HG02938 (cell line): ENCODE data around the gene ANKRD34C.
"Not testable (repeated sequence)": the region's sequence is repeated elsewhere in the genome, so short reads cannot be mapped to it uniquely, and the experiment has no call there.

Experiments used
- ATAC-seq: cut with Tn5 transposase; IDR thresholded peaks from one replicate; pipeline ENCODE4 v1.9.1; 2021; ENCODE audit warnings: mild to moderate bottlenecking, moderate library complexity; ENCODE audit not compliant: unreplicated experiment

The ANKRD34C gene

DNA sequence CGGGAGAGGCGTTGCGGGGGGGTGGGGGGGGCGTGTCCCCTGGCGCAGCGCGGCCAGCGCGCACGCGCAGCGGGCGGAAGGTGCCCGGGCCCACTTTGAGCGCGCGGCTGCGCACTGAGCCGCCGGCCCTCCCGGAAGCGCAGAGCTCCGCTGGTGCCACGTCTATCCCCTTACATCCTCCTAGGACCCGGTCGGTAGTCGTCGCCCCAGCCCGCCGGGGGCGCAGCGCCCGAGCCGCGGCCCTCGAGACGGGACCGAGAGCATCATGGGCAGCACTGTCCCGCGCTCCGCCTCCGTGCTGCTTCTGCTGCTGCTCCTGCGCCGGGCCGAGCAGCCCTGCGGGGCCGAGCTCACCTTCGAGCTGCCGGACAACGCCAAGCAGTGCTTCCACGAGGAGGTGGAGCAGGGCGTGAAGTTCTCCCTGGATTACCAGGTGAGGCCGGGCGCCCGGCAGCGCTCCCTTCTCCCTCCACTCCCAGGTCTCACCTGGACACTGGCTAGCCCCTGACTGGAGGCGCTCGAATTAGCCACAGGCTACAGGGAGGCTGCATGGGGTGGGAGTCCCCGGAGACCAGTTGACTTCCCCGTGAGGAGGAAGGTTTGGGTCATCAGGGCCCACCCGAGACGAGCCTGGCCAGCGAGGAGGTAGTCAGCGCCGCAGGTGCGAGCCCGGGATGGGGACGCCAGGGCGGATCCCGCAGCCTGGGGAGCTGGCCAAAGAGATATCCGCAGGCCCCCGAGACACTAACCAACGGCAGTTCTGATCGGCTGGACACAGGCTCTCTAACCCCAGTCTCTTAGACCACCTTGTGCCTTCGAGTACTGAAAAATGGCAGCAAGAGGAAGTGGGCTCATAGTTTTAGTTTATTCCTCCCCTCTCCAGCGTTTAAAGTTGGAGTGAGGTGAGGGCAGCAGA, 28.7 kb downstream of the ANKRD34C start, which contains the start of gene TMED3:
Gene TMED3, plus strand, starts transcription at position 128 of the 916 bp plus-strand sequence. Its CDS starts 138 bp downstream, at position 266.
- ATAC-seq = peak; percentile 90

DNA sequence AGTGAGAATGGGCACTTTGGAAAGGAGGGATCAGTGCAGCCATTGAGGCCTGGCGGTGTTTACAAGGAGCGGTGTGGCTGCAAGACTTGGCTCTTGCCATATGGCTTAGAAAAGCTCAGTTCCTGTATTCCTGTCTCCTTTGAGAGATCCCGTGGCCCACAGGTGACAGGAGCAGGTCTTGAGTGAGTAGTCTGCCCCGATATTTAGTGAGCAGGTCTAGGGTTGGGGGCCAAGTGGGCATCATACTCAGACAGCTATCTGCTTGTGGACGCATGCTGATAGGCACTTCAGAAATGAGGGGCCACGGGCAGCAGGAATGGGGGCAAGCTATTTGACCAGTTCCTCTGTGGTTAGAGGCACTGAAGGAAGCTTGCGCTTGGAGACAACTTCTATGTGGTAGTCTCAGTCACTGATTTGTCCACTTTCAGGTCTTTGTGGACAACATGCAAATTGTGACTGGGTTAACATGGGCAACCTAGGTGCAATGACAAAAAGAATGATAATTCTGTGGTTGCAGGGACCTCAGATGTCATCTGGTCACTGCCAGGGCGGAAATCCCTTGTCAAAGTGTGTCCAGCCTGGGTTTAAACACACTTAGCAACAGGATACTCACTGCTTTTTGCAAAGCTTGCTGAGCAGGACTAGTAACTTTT, 29.5 kb downstream of the ANKRD34C start:
- no peak for ATAC-seq

DNA sequence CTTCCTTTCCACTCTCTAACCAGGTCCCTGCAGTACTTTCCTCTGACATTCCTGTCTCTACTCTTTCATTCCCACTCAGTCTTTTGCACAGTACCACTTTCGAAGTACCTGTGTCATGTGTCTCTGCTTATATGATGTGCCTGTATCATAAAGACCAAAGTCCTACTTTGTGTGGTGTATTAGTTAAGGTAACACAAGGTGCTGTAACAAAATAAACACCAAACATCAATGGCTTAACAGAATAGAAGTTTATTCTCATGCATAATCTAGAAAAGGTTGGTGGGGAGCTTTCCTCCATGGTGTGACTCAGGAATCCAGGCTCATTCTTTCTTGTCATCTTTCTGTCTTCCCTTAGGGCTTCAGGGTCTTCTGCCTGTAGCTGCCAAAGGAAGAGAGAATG, 31.7 kb downstream of the ANKRD34C start:
- no peak for ATAC-seq

DNA sequence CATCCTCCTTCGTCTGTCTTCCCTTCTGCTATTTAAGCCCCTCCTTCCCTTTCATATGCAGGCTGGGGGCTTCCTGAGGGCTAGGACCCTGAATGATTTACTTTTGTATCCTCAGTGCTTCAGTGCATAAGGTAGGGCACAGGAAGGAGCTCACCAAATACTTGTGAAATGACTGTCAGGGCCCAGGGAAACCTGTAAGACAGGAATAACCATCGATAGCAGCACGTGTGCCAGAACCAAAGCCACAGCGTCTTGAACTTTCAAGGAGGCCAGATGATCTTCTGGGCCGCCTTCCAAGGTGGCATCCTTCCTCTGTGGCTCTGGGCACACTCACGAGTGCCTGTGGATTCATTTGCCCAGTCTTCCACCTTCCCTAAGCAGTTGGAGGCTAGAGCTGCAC, 32.3 kb downstream of the ANKRD34C start:
- ATAC-seq = no peak

DNA sequence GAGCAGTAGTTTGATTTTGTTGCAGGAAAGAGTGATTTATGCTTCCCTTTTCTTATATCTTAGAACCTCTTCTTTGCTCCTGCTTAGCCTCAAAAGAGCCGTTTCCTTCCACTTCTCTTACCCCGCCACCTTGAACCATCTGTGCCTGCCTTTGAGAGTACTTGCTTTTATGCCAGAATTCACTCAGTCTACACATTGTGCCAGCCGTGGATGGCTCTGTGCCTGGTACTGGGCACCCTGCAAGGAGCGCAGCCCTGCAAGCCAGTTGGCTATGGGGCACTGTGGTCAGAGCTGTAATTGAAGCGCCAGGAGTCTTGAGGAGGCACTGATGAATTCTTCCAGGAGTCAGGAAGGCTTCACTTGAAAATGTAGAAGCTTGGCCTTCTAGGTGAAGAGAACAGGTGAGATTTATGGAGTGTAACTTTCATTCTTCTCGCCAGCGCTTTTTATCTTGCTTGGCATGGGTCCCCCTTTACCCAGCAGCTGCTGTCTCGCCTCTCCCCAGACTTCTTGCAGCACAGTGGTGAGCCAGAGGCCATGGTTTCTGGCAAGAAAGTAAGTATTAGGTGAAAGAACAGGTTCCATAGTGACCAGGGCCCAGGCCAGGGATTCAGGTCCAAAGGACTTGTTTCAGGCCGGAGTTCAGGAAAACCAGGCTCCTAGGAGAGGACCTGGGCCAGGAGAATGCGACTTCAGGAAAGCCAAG, 33.3 kb downstream of the ANKRD34C start:
- no peak for ATAC-seq

DNA sequence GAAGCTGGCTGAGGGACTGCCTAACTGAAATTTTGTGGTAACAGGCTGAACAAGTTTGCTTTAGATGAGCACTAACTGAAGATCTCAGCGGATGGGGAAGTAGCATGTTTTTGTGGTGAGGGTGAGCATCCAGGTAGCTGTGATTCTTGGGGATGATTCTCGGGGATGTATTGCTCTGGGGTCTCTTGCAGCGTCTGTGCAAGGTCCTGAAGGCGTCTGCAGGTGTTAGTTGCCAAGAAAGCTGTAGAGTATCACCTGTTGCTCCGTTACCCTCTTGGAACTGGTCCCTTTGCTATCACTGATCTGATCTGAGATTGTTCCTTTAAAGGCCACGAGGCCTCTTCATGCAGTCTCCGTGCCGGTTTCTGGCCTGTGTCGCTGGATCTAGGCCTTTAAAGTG, 34.3 kb downstream of the ANKRD34C start:
- ATAC-seq = no peak

DNA sequence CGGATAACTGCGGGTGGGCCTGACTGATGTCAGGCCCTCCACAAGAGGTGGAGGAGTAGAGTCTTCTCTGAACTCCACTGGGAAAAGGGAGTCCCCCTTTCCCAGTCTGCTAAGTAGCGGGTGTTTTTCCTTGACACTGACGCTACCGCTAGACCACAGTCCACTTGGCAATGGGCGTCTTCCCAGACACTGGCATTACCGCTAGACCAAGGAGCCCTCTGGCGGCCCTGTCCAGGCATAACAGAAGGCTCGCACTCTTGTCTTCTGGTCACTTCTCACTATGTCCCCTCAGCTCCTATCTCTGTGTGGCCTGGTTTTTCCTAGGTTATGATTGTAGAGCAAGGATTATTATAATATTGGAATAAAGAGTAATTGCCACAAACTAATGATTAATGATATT, 37.5 kb downstream of the ANKRD34C start:
- ATAC-seq = not testable (repeated sequence)

DNA sequence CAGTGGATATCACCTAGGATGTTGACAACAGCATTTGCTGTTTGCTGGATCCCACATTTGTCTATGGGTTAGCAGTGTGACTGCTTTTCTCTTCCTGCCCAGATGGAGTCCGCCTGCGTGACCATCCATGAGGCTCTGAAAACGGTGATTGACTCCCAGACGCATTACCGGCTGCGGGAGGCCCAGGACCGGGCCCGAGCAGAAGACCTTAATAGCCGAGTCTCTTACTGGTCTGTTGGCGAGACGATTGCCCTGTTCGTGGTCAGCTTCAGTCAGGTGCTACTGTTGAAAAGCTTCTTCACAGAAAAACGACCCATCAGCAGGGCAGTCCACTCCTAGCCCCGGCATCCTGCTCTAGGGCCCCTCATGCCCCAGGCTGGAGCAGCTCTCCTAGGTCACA, 39.4 kb downstream of the ANKRD34C start:
- no peak for ATAC-seq

DNA sequence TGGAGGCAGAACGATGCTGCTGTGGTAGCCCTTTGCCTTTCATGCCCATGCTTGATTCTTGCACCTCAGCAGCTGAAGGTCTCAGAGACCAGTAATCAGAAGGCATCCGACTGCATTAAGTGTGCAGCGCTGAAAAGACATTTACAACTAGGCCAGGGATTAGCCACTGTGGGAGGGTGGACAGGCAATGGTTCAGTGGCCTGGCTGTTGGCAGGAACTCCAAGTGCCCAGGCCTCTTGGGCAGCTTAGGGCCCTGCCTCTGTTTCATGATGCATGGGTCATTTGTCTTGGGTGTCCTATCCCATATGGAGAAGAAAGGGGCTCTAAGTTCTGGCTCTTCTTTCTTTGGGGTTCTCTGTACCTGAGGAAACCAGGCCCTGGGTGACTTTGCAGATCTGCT, 39.8 kb downstream of the ANKRD34C start:
- ATAC-seq = no peak

DNA sequence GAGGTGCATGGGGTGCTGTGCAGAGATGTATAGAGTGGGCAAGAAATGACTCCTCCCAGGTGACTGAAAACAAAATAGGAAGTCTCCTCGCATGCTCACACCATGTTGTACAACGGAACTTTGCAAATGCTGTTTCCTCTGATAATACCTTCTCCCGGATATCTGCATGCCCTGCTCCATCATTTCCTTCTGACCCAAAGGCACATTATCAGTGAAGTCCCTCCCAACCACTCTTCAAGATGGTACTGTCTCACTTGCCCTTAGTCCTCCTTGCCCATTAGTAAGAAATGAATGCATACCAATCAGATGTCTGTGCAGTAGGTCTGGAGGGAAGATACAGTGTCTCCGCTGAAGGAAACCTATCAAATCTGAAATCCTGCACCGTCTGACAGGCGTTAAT, 40.4 kb downstream of the ANKRD34C start:
- ATAC-seq = no peak

DNA sequence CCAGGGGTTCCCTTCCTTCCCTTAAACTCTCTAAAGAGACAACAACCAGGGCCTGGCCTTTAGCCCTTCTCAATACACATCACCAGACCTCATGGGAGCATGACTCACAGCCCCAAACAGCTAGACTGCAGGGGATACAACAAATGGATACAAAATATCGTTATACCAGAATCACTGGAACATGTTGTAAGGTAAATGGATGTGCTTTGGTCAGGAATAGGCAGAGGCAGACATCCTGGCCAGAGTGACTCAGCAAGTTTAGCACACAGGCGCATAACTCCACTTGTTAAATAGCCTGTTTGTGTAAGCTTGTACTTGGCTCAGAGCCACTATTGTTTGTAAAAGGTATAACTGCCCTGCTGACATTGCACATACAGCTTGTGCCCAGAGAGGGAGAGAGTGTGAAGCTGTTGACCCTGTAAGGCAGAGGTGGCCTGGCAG, 46.7 kb downstream of the ANKRD34C start:
- ATAC-seq = no peak
